GM18511 (cell line): ENCODE data around the gene CRISP1.
"Not testable (repeated sequence)": the region's sequence is repeated elsewhere in the genome, so short reads cannot be mapped to it uniquely, and the experiment has no call there.

Source experiments
- ATAC-seq: cut with Tn5 transposase; IDR thresholded peaks from one replicate; pipeline ENCODE4 v1.9.1; 2021; ENCODE audit warnings: mild to moderate bottlenecking, moderate library complexity; ENCODE audit not compliant: unreplicated experiment

The CRISP1 gene

GRCh38 chr6:49841424-49841823 is 24.9 kb downstream of the CRISP1 start:
- ATAC-seq = no peak

GRCh38 chr6:49839957-49840356 is 26.4 kb downstream of the CRISP1 start:
- ATAC-seq = no peak

GRCh38 chr6:49839162-49839561 is 27.2 kb downstream of the CRISP1 start:
- ATAC-seq = no peak

DNA sequence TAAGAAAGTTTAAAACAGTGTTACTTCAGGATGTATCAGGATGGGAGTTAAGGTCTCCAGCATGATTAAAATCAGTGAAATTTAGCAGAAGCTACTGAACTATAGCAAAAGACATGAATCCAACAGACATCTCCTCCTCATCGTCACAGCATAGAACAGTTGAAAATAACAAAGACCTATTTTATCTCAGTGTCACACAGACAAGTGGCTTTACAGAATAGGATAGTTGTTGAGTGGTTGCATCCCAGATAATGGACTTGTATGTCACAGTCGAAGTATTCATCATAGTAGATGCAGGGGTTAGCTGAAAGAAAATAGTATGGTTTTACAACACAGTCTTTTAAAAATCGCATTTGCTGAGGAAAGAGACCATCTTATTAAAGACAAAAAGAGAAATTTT is 31.2 kb downstream of the CRISP1 start:
- no peak for ATAC-seq

GRCh38 chr6:49833386-49833785 is 32.9 kb downstream of the CRISP1 start:
- ATAC-seq = no peak

- ATAC-seq = peak; percentile 97
Observed at GRCh38 chr6:49826743-49827406, 39.5 kb downstream of the CRISP1 start.

DNA sequence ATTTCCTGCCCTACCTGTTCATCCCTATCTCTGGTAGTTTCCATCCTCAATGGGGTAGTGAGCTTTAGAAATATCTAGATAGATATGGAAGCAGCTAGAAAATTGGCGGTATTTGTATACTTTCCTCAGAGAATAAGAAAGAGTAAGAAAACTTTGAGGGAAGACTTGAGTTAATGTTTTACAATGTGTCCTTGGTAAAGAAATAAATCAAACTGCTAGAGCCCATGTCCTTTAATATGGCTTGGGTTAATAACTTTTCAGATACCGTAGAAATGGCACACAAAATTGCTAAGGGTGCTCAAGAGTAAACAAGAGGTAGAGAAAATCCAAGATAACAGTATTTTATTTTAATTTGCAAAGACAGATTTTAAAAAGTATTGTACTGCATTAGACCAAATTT is 51.2 kb downstream of the CRISP1 start:
- ATAC-seq = no peak

GRCh38 chr6:49813248-49813647 is 53.1 kb downstream of the CRISP1 start:
- no peak for ATAC-seq

GRCh38 chr6:49806145-49806544 is 60.2 kb downstream of the CRISP1 start:
- ATAC-seq = no peak

- no peak for ATAC-seq
Observed at GRCh38 chr6:49805246-49805645, 61.1 kb downstream of the CRISP1 start.

DNA sequence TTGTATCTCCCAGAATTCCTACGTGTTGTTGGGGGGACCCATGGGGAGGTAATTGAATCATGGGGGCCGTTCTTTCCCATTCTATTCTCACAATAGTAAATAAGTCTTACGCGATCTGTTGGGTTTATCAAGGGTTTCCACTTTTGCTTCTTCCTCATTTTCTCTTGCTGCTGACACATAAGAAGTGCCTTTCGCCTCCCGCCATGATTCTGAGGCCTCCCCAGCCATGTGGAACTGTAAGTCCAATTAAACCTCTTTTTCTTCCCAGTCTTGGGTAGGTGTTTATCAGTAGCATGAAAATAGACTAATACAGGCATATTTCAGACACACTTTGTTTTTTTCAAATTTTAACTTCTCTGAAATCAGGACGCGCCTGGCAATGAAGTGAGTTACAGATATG is 64.8 kb downstream of the CRISP1 start:
- ATAC-seq = no peak

- no peak for ATAC-seq
Observed at GRCh38 chr6:49799090-49799489, 67.2 kb downstream of the CRISP1 start.

DNA sequence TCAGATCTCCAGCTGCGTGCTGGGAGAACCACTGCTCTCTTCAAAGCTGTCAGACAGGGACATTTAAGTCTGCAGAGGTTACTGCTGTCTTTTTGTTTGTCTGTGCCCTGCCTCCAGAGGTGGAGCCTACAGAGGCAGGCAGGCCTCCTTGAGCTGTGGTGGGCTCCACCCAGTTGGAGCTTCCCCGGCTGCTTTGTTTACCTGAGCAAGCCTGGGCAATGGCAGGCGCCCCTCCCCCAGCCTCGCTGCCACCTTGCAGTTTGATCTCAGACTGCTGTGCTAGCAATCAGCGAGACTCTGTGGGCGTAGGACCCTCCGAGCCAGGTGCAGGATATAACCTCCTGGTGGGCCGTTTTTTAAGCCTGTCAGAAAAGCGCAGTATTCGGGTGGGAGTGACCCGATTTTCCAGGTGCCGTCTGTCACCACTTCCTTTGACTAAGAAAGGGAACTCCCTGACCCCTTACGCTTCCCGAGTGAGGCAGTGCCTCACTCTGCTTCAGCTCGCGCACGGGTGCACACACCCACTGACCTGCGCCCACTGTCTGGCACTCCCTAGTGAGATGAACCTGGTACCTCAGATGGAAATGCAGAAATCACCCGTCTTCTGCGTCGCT is 69.4 kb downstream of the CRISP1 start:
- not testable (repeated sequence) for ATAC-seq

DNA sequence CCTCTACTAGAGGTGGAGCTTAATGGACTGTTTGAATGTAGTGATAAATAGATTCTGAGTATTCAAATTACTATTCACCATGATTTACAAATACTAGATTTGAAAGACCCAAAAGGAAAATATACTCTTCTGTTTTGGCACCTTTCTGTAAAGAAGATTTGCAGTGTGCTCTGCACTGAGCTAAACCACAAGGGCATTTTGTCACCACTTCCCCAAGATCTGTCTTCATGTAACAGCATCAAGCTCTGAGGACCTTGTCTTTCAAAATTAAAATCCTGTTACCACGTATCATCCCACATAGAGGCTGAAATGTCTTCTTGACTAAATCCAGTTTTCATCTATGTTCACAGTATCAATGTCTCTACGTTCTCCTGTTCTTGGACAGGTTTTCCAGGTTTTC is 76.0 kb downstream of the CRISP1 start:
- no peak for ATAC-seq

GRCh38 chr6:49787176-49787575 is 79.2 kb downstream of the CRISP1 start, which contains the start of gene PGK2:
Gene PGK2 (minus strand): TSS chr6:49787285. CDS start chr6:49787187, 98 bp downstream.
- no peak for ATAC-seq

DNA sequence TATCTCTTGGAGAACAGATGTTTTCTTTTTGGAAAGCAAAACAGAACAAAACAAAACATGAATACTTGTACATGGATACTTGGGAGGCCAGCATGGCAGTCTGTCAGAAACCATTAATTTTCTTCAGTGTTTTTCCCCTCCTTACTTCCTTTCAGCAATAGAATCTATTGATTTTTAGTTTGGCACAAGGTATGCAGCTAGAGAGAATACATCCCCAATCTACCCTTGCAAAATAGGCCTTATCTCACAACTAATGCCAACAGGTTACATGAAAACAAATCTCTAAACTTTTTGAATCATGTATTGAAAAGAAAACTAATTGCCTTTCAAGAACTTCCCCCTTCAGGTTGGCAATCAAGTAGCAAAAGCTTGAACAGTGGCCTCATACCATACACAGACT is 82.1 kb downstream of the CRISP1 start:
- ATAC-seq = no peak
